GM12801 (cell line): ENCODE results near the gene TRIM15.

ENCODE experiments used
- TF ChIP-seq, protein P1 (sequence below): IDR thresholded peaks from one replicate; pipeline ENCODE4 v1.5.1; 2011; ENCODE audit warnings: control low read depth; ENCODE audit not compliant: insufficient read length; ENCODE audit errors: extremely low read depth

TRIM15 gene

DNA sequence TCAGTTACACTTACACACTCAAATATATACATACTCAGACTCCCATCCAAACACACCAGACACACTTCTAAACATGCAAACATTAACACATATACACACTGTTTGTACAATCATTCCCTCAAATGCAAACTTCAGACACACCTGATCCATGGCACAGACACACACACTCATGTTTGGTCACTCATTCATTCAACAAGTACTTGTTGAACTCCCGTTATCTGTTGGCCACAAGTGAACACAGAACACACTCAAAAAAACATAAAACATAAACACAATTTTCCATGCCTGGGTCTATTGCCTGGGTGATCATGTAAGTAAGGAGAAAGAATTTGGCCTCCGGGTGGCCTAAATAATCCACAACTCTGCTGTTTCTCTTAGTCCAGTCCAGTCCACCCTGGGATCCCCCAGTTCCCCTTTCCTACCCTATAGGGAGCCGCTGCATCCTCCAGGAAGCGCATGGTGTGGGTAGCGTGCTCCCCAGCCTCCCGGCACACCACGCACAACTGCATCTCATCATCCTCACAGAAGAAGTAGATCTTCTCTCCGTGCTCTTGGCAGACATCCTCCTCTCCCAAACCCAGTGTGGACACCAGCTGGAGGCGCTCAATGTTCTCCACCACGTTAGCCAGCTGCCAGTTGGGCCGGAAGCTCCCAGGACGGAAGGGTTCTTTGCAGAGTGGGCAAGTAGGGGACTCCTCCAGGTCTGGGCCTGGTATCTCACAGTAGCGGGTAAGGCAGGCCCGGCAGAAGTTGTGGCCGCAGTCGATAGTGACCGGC, 3.1 kb upstream of the TRIM15 start:
- TF ChIP-seq, protein P1, sequence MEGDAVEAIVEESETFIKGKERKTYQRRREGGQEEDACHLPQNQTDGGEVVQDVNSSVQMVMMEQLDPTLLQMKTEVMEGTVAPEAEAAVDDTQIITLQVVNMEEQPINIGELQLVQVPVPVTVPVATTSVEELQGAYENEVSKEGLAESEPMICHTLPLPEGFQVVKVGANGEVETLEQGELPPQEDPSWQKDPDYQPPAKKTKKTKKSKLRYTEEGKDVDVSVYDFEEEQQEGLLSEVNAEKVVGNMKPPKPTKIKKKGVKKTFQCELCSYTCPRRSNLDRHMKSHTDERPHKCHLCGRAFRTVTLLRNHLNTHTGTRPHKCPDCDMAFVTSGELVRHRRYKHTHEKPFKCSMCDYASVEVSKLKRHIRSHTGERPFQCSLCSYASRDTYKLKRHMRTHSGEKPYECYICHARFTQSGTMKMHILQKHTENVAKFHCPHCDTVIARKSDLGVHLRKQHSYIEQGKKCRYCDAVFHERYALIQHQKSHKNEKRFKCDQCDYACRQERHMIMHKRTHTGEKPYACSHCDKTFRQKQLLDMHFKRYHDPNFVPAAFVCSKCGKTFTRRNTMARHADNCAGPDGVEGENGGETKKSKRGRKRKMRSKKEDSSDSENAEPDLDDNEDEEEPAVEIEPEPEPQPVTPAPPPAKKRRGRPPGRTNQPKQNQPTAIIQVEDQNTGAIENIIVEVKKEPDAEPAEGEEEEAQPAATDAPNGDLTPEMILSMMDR: no peak

DNA sequence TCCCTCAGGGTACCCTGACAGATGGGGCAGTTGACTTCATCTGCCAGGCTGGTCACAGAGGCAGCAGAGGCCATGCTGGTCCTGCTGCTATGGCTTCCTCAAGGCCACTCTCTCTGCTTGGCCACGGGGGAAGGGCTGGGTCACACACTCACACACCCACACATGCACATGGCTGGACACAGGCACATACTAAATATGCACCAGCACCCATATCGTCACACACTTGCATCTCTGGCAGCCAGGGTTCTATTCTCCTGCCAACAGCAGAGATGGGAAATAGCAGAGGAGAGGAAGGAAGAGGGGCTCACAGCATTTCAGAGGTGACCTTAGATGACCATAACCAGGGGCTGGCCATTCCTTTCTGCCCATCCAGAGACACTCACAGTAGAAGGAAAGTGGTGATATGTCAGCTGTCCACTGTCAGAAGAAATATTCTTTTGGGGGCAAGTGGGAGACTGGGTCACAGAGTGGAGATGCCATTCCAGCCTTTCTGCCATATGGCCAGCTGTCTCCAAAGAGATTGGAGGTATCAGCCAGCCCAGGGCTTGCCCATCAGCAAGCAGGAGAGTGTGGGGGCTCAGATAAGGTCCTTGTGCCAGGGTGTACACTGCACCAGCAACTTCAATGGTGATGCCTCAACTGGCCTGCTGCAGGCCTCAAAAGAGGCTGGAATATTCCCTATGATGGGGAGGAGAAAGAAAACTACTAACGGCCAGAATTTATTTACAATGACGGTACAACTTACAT, 2.4 kb upstream of the TRIM15 start, which contains the start of gene TRIM10:
TSS of gene TRIM10 (minus strand) at position 427 of the 747 bp plus-strand sequence. CDS start at position 74, 353 bp downstream.
- TF ChIP-seq, protein P1: no peak

DNA sequence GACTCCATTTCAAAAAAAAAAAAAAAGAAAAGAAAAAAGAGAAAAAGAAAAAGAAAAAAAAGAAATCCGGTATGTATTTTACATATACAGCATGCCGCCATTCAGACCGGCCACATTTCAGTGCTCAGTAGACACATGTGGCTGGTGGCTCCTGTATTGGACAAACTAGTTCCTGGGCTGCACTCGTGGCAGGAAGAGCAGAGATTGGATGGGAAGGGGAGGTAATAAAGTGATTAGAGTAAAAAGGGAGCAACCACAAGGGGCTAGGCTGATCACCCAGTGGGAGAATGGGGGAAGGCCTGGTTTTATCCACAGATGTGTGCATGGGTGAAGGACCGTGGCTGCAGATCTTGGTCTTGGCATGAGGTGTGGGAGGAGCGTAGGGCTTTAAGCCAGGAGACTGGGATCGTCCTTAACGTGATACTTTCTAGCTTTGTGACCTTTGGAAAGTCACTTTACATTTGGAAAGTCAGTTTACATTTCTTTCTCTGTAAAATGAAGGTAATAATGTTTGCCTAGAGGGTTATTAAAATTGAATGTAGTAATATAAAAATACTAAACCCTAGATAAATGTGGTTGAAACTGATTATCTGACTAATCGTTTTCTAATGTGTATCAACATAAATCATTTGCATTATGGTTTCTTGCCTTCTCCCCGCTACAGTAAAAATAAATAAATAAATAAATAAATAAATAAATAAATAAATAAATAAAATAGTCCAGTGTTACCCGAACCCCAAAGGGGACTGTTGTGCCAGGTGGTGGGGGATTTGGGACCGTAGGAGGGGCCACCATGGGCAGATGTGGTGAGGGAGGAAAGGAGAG, 869 bp upstream of the TRIM15 start:
- TF ChIP-seq, protein P1: no peak

DNA sequence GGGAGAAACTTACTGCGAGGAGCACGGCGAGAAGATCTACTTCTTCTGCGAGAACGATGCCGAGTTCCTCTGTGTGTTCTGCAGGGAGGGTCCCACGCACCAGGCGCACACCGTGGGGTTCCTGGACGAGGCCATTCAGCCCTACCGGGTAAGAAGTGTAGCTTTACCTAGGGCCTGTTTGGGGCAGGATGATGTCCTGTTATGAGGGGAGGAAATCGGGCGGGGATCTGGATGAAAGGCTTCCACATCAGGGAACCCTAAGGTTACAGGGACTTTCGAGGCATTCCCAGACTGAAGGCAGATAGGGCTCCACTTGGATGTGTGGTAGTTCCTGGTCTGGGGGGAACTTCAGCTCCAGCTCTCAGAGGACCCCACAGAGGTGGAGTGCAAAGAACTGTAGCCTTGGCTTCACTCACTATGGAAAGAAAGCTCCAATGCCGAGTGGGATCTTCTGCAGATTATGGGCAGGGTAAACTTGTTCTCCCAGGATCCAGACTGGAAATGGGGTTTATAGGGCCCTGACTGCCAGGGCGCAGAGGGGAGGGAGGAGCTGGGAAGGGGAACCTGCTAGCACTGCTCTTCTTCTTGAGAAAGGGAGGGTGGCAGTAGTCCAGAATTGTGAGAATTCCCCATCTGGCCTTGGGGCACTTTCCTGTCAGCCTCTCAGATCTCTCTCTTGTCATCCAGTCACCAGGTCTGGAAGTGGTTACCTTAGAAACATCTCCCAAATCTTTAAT, 740 bp downstream of the TRIM15 start:
- TF ChIP-seq, protein P1: no peak

DNA sequence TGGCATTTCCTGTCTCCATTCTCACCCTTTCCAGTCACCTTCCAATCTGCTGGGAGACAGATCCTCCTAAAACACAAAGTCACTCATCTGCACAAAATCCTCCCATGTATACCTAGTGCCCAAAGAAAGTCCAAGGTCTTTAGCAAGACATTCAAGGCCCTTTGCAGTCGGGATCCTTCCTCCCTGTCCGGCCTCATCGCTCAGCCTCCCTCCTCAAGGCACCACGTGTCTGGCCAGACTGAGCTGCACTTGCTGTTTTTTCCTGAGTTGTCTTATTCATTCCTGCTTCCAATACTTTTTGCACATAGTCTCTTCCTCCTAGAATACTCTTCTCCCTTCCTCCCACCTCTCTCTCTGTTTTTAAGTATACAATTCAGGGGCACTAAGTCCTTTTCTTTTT, 1.4 kb downstream of the TRIM15 start:
- TF ChIP-seq, protein P1: no peak

DNA sequence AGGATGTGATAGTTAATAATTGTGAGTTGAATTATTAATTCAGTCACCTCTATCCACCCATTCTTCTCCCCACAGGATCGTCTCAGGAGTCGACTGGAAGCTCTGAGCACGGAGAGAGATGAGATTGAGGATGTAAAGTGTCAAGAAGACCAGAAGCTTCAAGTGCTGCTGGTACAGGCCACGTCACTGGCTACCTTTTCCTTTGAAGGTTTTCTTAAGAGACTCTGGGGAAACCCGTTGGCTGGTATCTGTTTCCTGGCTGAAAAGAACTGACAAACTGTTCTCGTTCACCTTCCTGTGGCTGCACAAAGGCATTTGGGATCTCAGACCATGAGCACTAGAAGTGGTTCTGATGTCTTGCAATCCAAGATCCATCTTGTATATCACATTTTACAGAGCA, 3.8 kb downstream of the TRIM15 start:
- TF ChIP-seq, protein P1: no peak
